HT-29 (cell line): ENCODE results near the gene RIMBP3C. TPM values are rescaled to one million over a fixed set of nuclear protein-coding genes. Genes with fewer than 3 reads are reported as not detected.
"Not testable (repeated sequence)": the region's sequence is repeated elsewhere in the genome, so short reads cannot be mapped to it uniquely, and the experiment has no call there.

Experiments
- DNase-seq: peaks from one replicate; pipeline ENCODE4 v3.0.0-alpha.2; 2015; ENCODE audit warnings: low spot score
- small RNA-seq: library from RNA; depleted of rRNA; stranded (forward); fragments of <200 nt; gene quantifications from one replicate; pipeline ENCODE3, GENCODE V24; 2014
- total RNA-seq: library from RNA; depleted of rRNA; stranded (reverse); fragments of >200 nt; shearing (Covaris generic); gene quantifications from 2 replicates; pipeline ENCODE4 v1.2.3, GENCODE V29; 2014; rRNA removed

Gene RIMBP3C
- total RNA-seq, 1 experiment from 2014 or later, result not detected

DNA sequence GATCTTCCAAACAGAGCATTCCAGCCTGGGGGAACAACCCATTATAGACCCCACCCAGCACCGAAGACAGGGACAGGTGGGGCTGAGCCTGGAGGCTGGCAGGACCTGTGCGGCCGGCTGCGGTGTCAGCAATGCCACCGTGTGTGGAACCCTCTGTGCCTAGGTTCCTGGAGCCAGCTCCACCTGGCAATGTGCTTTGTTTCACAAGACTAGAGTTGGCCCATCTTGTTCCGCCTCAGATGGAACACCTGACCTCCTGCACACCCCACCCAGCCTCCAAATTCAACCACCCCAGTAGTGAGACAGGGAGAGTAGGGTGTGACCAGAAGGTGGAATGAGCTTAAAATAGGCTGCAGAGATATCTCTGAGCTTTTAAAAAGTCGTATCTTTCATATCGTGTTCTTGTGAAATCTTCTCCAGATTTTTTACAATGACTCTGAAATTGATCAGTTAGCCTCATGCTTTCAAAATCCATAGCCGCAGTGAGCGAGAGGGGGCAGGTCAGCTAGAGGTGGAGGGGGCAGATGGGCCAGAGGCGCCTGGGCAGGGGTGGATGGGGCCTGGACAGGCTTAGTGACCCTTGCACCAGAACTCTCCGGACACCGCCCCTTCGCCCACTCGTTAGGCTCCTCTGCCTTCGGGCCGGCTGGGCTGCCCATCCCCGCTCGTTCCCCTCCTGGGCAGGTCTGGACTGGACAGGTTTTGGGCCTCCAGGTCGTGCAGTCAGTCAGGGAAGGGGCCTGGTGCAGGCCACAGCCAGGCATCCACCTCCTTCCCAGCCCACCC lies 18.2 kb downstream of the RIMBP3C start:
- not testable (repeated sequence) for DNase-seq

GRCh38 chr22:21531525-21531924 lies 19.7 kb downstream of the RIMBP3C start:
- not testable (repeated sequence) for DNase-seq

DNA sequence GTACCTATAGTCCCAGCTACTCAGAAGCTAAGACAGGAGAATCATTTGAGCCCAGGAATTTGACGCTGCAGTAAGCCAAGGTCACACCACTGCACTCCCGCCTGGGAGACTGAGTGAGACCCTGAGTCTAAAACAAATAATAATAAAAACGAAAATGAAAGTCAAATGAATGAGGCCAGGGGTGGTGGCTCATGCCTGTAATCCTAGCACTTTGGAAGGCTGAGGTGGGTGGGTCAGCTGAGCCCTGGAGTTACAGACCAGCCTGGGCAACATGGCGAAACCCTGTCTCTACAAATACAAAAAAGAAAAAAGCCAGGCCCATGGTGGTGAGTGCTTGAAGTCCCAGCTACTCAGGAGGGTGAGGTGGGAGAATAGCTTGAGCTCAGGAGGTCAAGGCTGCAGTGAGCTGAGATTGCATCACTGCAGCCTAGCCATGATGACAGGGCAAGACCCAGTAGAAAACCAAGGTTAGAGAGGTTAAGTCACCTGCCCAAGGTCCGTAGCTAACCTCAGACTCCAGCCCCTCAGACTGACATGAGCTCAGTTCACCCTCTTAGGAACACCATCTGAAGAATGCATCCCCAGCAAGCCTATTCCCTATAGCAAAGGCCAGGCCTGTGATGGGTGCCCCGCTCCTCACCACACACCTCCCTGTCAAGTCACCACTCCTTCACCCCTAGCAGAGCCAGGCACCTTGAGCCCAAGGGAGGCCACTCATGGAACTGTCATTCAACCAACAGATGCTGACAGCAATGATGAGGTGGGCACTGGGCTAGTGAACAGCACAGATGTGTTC lies 24.4 kb downstream of the RIMBP3C start:
- not testable (repeated sequence) for DNase-seq

DNA sequence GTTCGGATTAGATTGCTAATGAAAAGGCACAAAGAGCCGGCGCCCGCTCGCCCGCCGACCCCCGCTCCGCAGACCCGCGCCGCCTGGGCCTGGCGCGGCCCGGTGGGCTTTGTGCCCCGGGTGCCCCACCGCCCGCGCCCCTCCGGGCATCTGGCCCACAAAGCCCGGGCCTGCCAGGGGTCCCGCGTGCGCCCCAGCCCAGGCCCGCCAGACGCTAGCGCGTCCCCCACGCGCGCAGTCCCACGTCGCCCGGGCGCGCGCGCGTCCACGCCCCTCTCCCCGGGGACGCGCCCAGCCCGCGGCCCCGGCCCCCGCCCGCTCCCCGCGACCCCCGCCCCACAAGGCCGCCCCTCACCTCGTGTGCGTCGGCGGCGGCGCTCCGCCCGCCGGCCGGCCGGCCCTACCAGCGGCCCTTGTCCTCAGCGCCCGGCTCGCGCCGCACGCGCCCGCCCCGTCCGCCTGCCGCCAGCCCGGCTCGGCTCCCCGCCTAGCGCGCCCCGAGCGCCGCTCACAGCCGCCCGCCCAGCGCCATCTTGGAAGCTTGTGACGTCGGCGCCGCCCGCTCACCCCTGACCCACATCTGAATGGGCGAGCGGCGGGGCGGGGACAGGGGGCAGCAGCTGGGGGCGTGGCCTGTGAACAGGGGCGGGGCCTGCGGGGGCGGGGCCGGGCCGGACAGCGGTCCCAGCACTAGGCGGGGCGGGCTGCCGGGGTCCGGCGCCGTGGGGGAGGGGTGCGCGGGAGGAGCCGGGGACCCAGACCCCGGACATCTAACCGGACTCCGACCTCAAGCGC lies 34.1 kb downstream of the RIMBP3C start:
- DNase-seq, result not testable (repeated sequence)

GRCh38 chr22:21516522-21516921 lies 34.7 kb downstream of the RIMBP3C start:
- DNase-seq, result not testable (repeated sequence)

GRCh38 chr22:21515234-21515633 lies 36.0 kb downstream of the RIMBP3C start:
- DNase-seq, result not testable (repeated sequence)

- not testable (repeated sequence) for DNase-seq
These were observed 37.1 kb downstream of the RIMBP3C start for GRCh38 chr22:21514117-21514516.

GRCh38 chr22:21512022-21512421 lies 39.2 kb downstream of the RIMBP3C start:
- DNase-seq, result not testable (repeated sequence)

- not testable (repeated sequence) for DNase-seq
These were observed 40.9 kb downstream of the RIMBP3C start for GRCh38 chr22:21510397-21510796.

DNA sequence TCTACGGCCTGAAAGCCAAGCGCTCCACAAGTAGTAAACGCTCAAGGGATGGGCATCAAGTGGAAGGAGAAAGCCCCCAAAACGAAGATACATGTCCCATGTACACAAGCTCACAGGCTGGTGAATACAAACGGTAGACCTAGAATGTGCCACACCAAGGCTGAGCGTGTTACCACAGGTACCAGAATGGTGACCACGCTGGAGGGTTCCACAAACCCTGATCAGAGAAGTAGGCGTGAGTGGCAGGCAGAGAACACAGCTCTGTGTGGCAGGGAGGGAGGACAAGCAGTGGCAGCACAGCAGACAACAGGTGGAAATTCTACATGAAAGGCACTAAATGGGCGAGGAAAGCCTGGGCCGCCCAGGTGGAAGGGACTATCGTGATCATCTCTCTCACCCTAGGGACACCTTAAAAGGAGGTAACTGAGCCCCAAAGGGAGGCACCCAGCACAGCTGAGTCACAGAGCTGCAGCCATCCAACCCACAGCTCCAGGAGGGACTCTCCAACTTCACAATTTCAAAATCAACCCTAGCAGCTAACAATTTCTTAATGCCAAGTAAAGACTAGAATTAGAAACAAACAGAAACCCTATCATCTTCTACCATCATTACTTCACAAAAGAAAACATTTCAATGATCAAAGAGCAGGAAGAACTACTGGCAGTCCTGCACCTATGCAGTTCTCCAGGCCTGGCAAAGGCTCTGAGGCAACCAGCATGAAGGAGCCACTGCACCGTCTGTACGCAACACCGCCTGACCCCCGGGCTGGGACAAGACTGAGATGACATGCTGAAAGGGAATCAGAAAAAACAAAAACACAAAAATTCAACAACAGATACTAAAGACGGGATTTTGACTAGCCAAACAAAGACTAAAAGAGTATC lies 51.4 kb downstream of the RIMBP3C start:
- DNase-seq, result not testable (repeated sequence)

DNA sequence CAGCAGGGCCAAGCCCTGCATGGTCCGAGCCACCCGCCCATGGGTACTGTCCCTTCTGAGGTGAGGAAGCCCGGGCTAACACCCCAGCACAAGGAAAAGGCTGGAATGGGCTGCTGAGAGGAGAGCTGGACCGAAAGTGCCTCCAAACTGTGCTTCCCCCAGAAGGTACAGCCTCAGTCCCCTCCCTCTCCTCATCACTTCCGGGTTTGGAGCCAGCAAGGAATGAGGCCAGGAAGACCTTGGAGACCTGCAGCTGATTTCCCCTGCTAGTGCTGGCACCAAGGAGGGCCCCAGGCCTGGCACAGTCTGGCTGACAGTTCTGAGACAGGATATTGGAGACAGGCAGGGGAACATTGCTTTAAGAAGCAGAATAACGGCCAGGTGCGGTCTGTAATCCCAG lies 52.8 kb downstream of the RIMBP3C start:
- DNase-seq, result not testable (repeated sequence)

GRCh38 chr22:21497984-21498383 lies 53.3 kb downstream of the RIMBP3C start:
- DNase-seq, result not testable (repeated sequence)

Small RNAs within 50 kb of the gene (small RNA-seq; reads per million reads assigned to genes)
- gene RF00492 (not detected), gene RN7SKP221 (not detected)

Other genes starting within 250 kb of the RIMBP3C start
- not detected in 2 replicates for gene RIMBP3B, start 167.7 kb downstream of the RIMBP3C start, total RNA-seq
- 3.7 and 5.6 TPM in 2 replicates for gene HIC2, start 134.1 kb downstream of the RIMBP3C start, total RNA-seq
- 2.4 and 4.5 TPM in 2 replicates for gene TMEM191C, start 84.1 kb downstream of the RIMBP3C start, total RNA-seq
- gene UBE2L3, start 16.3 kb upstream of the RIMBP3C start, total RNA-seq, result 41.0 and 43.1 TPM in 2 replicates
- 160 and 195 TPM in 2 replicates for gene YDJC, start 78.6 kb upstream of the RIMBP3C start, total RNA-seq
- gene CCDC116, start 81.3 kb upstream of the RIMBP3C start, total RNA-seq, result 0.33 TPM in 1 of 2 replicates, not detected in the other
- gene SDF2L1, start 90.8 kb upstream of the RIMBP3C start, total RNA-seq, result 134 and 139 TPM in 2 replicates
- 35.5 and 42.6 TPM in 2 replicates for gene PPIL2, start 114.6 kb upstream of the RIMBP3C start, total RNA-seq
- gene YPEL1, start 184.3 kb upstream of the RIMBP3C start, total RNA-seq, result 0.26 and 4.2 TPM in 2 replicates